Measurements from ENCODE around the gene ZFYVE28. TPM values are rescaled to one million over a fixed set of nuclear protein-coding genes. Genes with fewer than 3 reads are reported as not detected.

The ZFYVE28 gene
- total RNA-seq, 4 donors from 2014 or later: 20.6 to 153 (median 63.2) TPM

DNA sequence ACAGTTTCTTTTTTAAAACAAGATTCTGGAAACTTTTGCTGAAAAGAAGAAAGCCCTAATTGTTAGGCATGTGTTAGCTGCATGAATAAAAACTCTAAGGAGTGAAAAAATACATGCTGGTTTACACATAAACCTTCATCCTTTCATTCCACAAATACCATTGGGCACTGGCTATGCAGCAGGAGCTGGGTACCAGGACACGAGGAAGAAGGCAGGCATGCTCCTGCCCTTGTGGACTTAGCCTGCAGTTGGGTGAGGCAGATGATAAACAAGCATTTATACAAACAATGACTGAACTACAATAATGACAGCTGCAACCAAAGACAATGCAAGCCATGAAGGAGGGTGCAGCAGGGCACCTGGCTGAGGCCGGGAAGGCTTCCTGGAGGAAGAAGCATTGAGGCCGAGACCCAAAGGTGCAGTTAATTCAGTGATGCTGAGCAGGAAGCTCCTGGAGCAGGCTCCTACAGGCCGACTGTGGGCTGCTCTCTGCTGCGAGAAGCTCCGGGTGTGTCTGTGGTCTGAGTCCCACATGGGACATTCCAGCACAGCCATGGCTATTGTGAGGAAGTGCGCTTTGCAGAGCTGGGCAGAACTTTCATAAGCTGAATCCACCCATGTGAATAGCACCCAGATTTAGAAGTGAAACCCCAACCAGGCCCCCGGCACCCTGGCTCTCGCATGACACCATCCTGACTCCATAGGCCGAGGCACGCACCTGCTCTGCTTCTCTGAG is 112.5 kb downstream of the ZFYVE28 start:
- H3K4me3 ChIP-seq: no peak overlapping the region
- TF ChIP-seq POLR2A (IDR thresholded peaks at IDR 0.05): no peak
- TF ChIP-seq, protein P1, sequence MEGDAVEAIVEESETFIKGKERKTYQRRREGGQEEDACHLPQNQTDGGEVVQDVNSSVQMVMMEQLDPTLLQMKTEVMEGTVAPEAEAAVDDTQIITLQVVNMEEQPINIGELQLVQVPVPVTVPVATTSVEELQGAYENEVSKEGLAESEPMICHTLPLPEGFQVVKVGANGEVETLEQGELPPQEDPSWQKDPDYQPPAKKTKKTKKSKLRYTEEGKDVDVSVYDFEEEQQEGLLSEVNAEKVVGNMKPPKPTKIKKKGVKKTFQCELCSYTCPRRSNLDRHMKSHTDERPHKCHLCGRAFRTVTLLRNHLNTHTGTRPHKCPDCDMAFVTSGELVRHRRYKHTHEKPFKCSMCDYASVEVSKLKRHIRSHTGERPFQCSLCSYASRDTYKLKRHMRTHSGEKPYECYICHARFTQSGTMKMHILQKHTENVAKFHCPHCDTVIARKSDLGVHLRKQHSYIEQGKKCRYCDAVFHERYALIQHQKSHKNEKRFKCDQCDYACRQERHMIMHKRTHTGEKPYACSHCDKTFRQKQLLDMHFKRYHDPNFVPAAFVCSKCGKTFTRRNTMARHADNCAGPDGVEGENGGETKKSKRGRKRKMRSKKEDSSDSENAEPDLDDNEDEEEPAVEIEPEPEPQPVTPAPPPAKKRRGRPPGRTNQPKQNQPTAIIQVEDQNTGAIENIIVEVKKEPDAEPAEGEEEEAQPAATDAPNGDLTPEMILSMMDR (IDR thresholded peaks at IDR 0.05): no peak
- no peaks in the 10 kb centered on the region for H3K9me3 ChIP-seq
- peak in 2 of 3 donors; percentile 12 to 39 for DNase-seq
- no peak overlapping the region for H3K27ac ChIP-seq
- H3K4me1 ChIP-seq: no peaks in the 10 kb centered on the region
- H3K27me3 ChIP-seq: no peaks in the 10 kb centered on the region
- H3K36me3 ChIP-seq: peaks cover 0 to 4% (median 0%) of the 10 kb centered on the region in 3 donors

DNA sequence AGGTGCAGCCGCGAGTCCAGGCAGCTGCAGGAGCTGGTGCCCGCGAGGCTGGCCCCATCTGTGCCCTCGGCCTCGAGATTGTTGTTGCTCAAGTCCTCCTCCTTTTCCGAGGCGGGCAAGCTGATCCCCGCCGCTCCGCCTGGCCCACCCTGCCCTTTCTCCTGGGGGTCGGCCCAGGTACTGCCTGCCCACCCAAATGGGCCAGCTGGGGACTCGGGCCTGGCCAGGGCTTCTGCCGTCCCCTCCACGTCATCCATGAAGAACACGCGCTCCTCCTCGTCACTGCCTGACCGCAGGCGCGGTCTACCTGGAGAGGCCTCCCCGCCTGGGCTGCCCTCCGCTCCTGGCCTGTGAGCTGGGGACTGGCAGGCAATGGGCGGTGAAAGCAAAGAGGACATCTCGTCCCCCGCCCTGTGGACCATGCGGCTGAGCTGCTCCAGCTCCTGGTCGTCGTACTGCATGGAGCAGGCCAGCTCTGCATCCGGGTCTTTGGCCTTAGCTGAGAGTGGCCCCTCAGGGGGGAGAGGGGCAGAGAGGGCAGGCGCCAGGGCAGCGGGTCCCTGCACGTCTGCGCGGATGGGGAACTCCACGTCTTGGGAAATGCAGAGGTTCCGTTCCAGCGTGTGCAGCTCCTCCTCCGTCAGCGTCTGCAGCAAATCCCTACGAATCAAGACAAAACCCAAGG is 113.4 kb downstream of the ZFYVE28 start:
- peak in 1 of 3 donors; percentile 6 for DNase-seq

DNA sequence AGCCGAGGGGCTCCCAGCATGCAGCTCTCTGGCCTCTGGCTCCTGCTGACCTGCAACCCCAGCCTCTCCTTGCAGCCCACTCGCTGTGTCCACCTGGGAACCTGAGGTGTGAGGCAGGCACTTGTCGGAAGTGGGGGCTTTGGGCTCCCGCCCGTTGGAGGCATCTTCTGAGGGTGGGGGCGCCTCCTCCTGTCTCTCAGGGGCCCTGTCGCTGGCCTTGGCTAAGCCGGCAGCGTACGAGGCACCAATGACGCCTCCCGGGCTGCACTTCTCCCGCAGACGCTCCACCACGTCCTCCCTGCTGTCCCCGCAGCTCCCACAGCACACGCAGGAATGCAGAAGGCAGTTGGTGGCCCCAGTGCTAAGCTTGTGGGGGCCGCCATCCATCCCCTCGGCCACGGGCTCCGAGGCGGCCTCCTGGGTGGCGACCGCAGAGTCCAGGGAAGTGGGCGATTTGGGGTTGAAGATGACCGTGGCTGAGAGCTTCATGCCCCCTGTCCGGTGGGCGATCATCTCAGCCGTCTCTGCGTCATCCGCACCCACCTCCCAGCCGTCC is 114.0 kb downstream of the ZFYVE28 start:
- TF ChIP-seq, protein P1 (IDR thresholded peaks at IDR 0.05): no peak
- no peak for TF ChIP-seq POLR2A (IDR thresholded peaks at IDR 0.05)
- no peaks in the 10 kb centered on the region for H3K4me1 ChIP-seq
- H3K9me3 ChIP-seq: no peaks in the 10 kb centered on the region
- DNase-seq: peak in 1 of 3 donors; percentile 7
- H3K27me3 ChIP-seq: no peaks in the 10 kb centered on the region
- H3K36me3 ChIP-seq: peaks cover 0 to 14% (median 0%) of the 10 kb centered on the region in 3 donors
- H3K4me3 ChIP-seq: no peak overlapping the region
- H3K27ac ChIP-seq: no peak overlapping the region

More for the DNA sequence above, 113.4 kb downstream of the ZFYVE28 start:
- no peak overlapping the region for H3K4me3 ChIP-seq
- TF ChIP-seq, protein P1 (IDR thresholded peaks at IDR 0.05): no peak
- TF ChIP-seq POLR2A (IDR thresholded peaks at IDR 0.05): no peak
- H3K4me1 ChIP-seq: no peaks in the 10 kb centered on the region
- H3K9me3 ChIP-seq: no peaks in the 10 kb centered on the region
- peaks cover 0 to 12% (median 0%) of the 10 kb centered on the region in 3 donors for H3K36me3 ChIP-seq
- no peaks in the 10 kb centered on the region for H3K27me3 ChIP-seq
- H3K27ac ChIP-seq: no peak overlapping the region

DNA sequence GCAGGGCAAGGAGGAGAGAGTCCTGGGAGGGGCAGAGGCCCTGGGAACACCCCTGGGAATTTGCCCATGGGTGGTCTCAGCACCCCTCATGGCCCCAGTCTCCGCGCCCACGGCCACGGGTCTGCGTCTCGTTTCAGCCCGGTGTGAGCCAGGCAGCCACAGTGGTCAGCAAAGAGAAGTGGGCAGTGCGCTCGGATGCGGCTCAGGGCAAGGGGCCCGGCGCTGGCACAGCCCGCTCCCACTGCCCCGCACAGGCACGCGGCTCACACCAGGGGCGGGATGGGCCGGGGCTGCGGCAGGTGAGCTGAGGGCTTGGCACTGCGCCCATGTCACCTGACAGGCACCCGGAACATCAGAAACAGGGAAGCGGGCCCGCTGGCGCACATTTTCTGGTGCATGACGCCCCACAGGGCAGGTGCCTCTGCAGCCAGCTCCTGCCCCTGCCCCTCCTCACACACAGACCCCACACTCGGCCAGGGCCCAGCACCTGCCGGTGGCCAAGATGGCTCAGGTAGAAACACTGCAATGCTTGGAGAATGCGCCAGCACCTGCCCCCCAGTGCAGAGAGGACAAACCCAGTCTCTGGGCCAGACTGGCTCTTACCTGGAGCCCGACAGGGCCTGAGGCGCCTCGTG is 114.6 kb downstream of the ZFYVE28 start:
- Histone ChIP-seq H3K4me1 (no peaks in the 10 kb centered on the region), H3K9me3 (no peaks in the 10 kb centered on the region), H3K36me3 (peaks cover 0 to 14% (median 0%) of the 10 kb centered on the region in 3 donors), H3K27ac (no peak overlapping the region), H3K27me3 (no peaks in the 10 kb centered on the region), H3K4me3 (no peak overlapping the region)
- TF ChIP-seq POLR2A (IDR thresholded peaks at IDR 0.05): no peak
- TF ChIP-seq, protein P1 (IDR thresholded peaks at IDR 0.05): no peak
- peak in 1 of 3 donors; percentile 8 for DNase-seq

DNA sequence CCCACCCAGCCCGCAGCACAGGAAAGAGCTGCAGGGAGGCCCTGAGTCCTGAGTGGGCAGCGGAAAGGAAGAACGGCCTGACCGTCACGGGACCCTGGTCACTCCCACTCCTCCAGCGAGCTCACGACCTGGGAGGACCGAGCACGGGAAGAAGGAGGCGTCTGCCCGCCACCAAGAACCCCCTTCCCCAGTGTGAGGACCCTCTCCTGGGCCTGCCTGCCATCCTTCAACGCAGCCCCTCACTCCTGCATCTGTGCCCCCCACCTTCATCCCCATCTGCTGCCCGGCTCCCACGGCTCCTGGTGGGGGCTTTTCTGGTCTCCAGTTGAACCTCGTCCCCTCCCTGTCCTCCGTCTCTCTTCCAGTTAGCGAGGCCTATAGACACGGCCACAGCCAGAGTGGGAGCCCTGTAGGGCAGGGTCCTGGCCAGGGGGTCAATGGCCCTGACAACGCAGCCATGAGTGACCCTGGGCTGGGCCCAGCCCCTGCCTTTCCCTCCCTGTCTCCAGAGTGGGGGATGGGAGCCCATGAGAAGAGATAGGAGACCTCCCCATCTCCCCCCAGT is 115.2 kb downstream of the ZFYVE28 start:
- Histone ChIP-seq H3K27ac (no peak overlapping the region), H3K4me1 (no peaks in the 10 kb centered on the region), H3K27me3 (no peaks in the 10 kb centered on the region), H3K36me3 (peaks cover 0 to 14% (median 0%) of the 10 kb centered on the region in 3 donors), H3K4me3 (no peak overlapping the region), H3K9me3 (no peaks in the 10 kb centered on the region)
- DNase-seq: peak in 1 of 3 donors; percentile 3
- no peak for TF ChIP-seq POLR2A (IDR thresholded peaks at IDR 0.05)
- TF ChIP-seq, protein P1 (IDR thresholded peaks at IDR 0.05): no peak

Measured in Peyer's patch (tissue), 4 donors.